Measurements from ENCODE around the gene TPM1. TPM values are rescaled to one million over a fixed set of nuclear protein-coding genes. Genes with fewer than 3 reads are reported as not detected.

The TPM1 gene
- total RNA-seq, 1 experiment from 2014 or later: 748 TPM

DNA sequence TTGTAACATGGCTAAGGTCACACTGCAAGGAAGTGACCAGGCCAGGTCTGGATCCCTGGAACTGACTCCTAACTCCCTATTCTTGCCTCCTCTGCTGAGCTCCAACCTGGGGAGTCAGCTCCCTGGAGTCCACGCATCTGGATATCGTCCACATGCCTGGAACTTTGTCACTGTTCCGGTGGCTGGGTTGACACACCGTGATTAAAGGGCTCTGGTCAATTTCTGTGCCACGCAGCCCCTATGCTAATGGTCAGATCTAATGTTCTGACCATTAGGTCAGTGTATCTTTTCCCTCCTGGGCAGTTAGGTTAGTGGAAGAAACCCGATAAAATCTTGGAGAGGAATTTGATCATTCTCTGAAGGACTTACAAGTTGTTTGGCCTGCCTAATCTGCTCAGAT lies 1.6 kb upstream of the TPM1 start:
- Mint-ChIP-seq H3K4me1 (peaks cover 51 to 56% of the 10 kb centered on the region in 2 experiments), H3K27ac (peak overlapping the region in 1 of 3 experiments; percentile 37; a peak in 1 of 7 replicates), H3K4me3 (peak overlapping the region; percentile 97 to 99; a peak in 4 of 5 replicates), H3K27me3 (ENCODE audit: low read depth) (peaks cover 7% of the 10 kb centered on the region; the same call in 1 of the 2 replicates), H3K9me3 (peaks cover 0 to 7% of the 10 kb centered on the region in 2 experiments; a peak in 2 of 5 replicates), H3K36me3 (ENCODE audit: insufficient read depth in 1 of 3, low read depth in 3 of 3) (peaks cover 20 to 35% (median 34%) of the 10 kb centered on the region in 3 experiments)
- H2AK5ac ChIP-seq (ENCODE audit: insufficient read length, low read length): no peak overlapping the region
- H3K4ac ChIP-seq (ENCODE audit: low read depth, low read length): no peak overlapping the region
- H4K8ac ChIP-seq (replicated peaks; ENCODE audit: insufficient read length, low read depth, low read length): no peak overlapping the region
- no peak overlapping the region for H3K56ac ChIP-seq (ENCODE audit: insufficient read length, low read depth, low read length)
- TF ChIP-seq, protein P1, sequence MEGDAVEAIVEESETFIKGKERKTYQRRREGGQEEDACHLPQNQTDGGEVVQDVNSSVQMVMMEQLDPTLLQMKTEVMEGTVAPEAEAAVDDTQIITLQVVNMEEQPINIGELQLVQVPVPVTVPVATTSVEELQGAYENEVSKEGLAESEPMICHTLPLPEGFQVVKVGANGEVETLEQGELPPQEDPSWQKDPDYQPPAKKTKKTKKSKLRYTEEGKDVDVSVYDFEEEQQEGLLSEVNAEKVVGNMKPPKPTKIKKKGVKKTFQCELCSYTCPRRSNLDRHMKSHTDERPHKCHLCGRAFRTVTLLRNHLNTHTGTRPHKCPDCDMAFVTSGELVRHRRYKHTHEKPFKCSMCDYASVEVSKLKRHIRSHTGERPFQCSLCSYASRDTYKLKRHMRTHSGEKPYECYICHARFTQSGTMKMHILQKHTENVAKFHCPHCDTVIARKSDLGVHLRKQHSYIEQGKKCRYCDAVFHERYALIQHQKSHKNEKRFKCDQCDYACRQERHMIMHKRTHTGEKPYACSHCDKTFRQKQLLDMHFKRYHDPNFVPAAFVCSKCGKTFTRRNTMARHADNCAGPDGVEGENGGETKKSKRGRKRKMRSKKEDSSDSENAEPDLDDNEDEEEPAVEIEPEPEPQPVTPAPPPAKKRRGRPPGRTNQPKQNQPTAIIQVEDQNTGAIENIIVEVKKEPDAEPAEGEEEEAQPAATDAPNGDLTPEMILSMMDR (conservative IDR thresholded peaks at IDR 0.05): no peak
- H4K5ac ChIP-seq (ENCODE audit: insufficient read length, low read depth, low read length): no peak overlapping the region
- no peak overlapping the region for H2BK15ac ChIP-seq (ENCODE audit: low read depth, low read length)
- H2BK12ac ChIP-seq (ENCODE audit: insufficient read length, low read depth, low read length): no peak overlapping the region
- H2BK20ac ChIP-seq (ENCODE audit: low read depth, low read length, poor library complexity, severe bottlenecking): no peak overlapping the region
- no peaks in the 10 kb centered on the region for H3K9me3 ChIP-seq (ENCODE audit: control insufficient read depth, low read depth, low read length)
- no peaks in the 10 kb centered on the region for H3K79me1 ChIP-seq (ENCODE audit: insufficient read depth, low read depth, low read length, poor library complexity, severe bottlenecking)
- H4K20me1 ChIP-seq (ENCODE audit: control insufficient read depth, insufficient read depth, insufficient read length): no peaks in the 10 kb centered on the region
- H2BK120ac ChIP-seq (ENCODE audit: low read depth, low read length, poor library complexity, severe bottlenecking): no peak overlapping the region
- H3K27ac ChIP-seq (ENCODE audit: insufficient read length, low read depth, low read length): no peak overlapping the region
- no peak overlapping the region for H3T11ph ChIP-seq (ENCODE audit: low read length)
- H3K4me2 ChIP-seq (ENCODE audit: insufficient read depth, insufficient read length, low read length): peak overlapping the region; percentile 74
- H3K9ac ChIP-seq (ENCODE audit: extremely low read depth, insufficient read length, low read length): no peak overlapping the region
- H3K18ac ChIP-seq (ENCODE audit: insufficient read length, low read depth, low read length): no peak overlapping the region
- no CpG with 5 or more reads among the region's 6 CpGs for WGBS (ENCODE audit: extremely low coverage, insufficient read length, low lambda C conversion rate)
- no peak overlapping the region for H3K14ac ChIP-seq (ENCODE audit: insufficient read depth, low read length)
- no peak for DNase-seq
- H3K4me1 ChIP-seq (ENCODE audit: insufficient read depth, low read length): peaks cover 9% of the 10 kb centered on the region; the same call in 1 of the 2 replicates
- H2AFZ ChIP-seq (ENCODE audit: low read length): no peak overlapping the region
- H2BK5ac ChIP-seq (ENCODE audit: insufficient read length, low read length): no peak overlapping the region
- H3K23ac ChIP-seq (ENCODE audit: insufficient read length, low read depth, low read length): no peak overlapping the region
- H3K23me2 ChIP-seq (ENCODE audit: insufficient read length, low read depth, low read length, poor library complexity, severe bottlenecking): peaks cover 28% of the 10 kb centered on the region
- no peaks in the 10 kb centered on the region; the same call in 1 of the 2 replicates for H3K27me3 ChIP-seq (ENCODE audit: insufficient read depth, low read length)
- H3K79me2 ChIP-seq (ENCODE audit: insufficient read depth, low read length): peaks cover 9% of the 10 kb centered on the region; the same call in 1 of the 2 replicates
- H4K91ac ChIP-seq (ENCODE audit: insufficient read length, low read depth, low read length): no peak overlapping the region

All from H9 (cell line).